Measurements from ENCODE around the gene ANK3.

- TF ChIP-seq CTCF (IDR thresholded peaks at IDR 0.05) (no peak), POLR2A (IDR thresholded peaks at IDR 0.05) (no peak)
Measured at GRCh38 chr10:60031664-60032063, 358.0 kb downstream of the ANK3 start.

Data from vagina (tissue), 2 donors.